IPS-18c (cell line): ENCODE results near the gene USH2A.

Experiments
- H3K4me3 ChIP-seq: 2 replicates; pipeline ENCODE4 v1.7.0; 2013; ENCODE audit warnings: low read depth, mild to moderate bottlenecking, low read length, moderate library complexity; ENCODE audit not compliant: insufficient read depth
- H3K9me3 ChIP-seq: one replicate; pipeline ENCODE4 v1.6.1; 2013; ENCODE audit warnings: mild to moderate bottlenecking, low read length, moderate library complexity; ENCODE audit not compliant: control insufficient read depth, insufficient read depth

The USH2A gene

DNA sequence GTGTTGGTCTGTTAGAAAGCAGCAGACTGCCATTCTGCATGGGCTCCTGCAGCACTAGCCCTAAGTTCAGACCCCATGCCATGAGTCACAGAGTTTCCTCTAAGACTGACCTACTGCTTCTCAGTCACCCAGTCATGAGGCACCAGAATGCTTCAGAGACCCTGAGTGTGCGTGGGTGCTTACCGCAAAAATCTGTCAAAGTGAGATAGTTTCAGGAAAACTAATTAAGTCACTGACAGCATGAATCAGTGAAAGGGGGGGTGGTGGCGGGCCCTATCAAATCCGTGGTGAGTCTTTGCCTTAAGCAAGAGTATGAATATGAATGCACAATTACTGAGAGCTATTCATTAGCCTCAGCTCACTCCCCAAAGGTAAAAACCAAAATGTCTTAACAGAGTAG, 758.0 kb downstream of the USH2A start:
- H3K9me3 ChIP-seq: no peaks in the 10 kb centered on the region
- H3K4me3 ChIP-seq: no peak overlapping the region

DNA sequence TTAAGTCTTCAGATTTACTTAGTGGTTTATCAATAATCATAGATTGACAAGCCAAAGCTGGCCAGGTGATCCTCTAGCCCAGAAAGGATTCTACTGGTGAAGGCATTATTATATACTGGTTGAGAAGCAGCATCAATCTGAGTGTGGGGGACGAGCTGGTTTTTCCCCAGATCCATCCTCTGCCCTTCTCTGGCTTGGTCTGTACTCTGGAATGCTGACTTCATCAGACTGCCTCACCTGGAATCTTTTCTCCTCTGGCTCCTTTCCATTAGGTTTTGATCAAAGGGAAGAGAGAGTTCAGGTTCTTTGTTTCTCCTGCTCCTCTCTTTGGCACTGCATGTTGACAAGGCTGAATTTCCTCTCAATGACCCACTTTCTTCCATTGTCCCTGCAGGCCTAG, 762.2 kb downstream of the USH2A start:
- Histone ChIP-seq H3K4me3 (no peak overlapping the region), H3K9me3 (no peaks in the 10 kb centered on the region)

DNA sequence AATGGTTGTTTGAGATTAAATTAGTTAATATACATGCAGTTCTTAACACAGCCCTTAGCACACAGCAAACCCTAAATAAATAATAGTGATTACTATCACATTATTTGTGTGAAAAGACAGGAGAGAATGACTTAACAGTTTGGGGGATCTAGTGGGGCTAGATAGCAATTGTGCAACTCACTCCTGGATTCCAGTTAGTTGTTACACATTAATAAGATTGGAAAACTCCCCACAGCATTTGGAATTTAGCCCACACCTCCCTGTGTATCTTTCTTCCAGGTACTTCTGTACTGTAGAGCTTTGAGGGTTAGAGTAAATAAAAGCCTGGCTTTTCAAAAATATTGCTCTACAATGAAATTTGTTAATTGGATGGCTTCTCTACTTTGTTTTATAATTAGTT, 763.0 kb downstream of the USH2A start:
- H3K9me3 ChIP-seq: no peaks in the 10 kb centered on the region
- H3K4me3 ChIP-seq: no peak overlapping the region

DNA sequence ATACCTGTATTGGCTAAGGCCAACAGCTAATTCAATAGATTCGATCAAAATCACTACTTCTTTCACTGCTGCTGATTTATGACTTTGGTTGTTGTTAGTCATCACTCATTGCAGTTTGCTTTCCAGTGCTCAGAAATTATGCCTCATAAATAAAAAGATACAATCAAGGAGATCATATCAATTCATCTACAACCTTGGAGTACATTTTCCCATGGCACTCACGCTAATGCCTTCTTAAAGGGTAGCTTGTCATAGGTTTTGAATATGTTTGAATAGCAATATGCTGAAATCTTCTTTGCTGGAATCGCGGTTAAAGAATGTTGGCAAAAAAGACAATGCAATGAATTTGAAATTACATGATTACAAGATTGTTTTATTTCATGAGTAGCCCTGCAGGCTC, 766.2 kb downstream of the USH2A start:
- H3K9me3 ChIP-seq: no peaks in the 10 kb centered on the region
- H3K4me3 ChIP-seq: no peak overlapping the region

DNA sequence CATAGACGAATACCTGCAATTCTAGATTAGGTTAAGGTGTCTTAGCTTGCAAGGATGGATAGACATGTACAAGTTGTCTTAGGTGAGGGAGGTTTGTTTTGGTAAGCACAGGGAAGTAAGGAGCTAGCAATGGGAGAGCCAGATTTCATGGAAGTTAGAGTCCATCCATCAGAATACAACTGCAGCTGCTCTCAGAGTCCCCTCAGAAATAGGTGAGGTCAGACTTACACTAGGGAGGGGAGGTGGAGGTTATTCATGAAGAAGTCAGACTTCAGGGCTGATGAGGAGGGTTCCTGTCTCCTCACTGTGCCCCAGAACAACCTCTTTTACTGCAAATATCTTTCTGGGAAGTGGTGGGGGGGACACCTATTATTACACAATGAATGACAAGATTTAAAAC, 770.9 kb downstream of the USH2A start:
- no peak overlapping the region for H3K4me3 ChIP-seq
- no peaks in the 10 kb centered on the region for H3K9me3 ChIP-seq

DNA sequence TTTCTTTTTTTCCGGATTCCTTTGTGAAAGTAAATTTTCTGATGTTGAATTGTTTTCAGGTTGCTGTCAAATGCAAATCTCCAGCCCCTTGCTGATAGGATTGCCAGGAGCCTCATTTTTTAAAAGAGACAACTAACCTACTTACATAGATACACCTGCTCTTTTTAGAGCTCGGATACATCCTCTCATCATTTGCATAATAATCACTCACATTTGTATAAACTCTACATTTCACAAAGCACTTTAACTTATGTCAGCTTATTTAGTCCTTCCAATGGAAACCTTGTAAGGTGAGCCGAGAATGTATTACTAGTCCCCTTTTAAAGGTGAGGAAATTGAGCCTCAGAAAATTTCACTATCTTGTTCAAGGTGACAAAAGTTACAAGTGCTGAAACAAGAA, 771.4 kb downstream of the USH2A start:
- Histone ChIP-seq H3K4me3 (no peak overlapping the region), H3K9me3 (no peaks in the 10 kb centered on the region)

DNA sequence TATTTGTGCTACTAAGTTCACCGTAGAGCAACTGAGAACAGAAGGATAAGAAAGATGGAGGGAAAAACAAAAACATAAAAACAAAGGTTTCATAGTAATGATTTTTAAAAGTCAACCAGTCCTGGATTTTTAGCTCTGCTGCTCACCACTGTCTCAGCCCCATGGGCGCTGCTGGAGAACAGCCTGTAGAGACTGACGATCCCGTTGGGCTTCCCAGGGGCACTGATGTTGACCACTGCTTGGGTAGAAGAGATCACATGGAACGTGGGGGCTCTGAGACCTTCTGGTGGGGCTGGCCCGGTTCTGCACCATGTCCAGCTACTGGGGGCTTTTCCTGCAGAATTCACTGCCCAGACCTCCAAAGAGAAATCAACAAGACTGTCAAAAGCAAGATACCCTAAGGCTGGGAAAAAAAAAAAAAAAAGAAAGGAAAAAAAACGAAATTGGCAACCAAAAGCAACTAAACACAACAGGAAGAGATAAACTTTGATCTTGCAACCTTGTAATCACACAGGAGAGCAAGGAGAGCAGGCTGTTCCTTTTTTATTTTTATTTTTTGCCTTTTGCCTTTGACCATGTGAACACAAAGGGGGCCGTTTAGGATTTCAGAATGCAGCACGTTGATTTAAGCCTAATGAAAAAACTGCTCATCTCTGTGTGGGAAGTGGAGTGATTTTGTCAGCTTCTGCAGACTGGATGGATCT, 772.6 kb downstream of the USH2A start:
- Histone ChIP-seq H3K9me3 (no peaks in the 10 kb centered on the region), H3K4me3 (no peak overlapping the region)

DNA sequence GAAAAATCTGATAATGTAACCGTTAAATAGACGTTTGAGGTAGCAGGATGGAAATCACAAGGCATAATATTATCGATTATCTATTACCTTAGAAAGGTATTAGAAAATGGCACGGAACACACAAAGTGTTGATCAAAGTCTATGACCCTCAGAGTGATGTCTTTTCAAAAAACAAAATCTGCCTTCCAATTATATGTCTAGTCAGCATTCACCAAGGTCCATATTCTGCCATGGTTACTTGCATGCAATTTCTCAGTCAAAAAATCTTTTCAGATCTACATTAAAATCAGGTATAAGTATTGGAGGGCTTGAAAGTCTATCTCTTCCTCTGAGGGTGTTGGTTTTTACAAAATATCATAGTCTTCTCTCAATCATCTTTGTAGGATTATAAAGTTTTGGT, 774.3 kb downstream of the USH2A start:
- no peak overlapping the region for H3K4me3 ChIP-seq
- H3K9me3 ChIP-seq: no peaks in the 10 kb centered on the region

DNA sequence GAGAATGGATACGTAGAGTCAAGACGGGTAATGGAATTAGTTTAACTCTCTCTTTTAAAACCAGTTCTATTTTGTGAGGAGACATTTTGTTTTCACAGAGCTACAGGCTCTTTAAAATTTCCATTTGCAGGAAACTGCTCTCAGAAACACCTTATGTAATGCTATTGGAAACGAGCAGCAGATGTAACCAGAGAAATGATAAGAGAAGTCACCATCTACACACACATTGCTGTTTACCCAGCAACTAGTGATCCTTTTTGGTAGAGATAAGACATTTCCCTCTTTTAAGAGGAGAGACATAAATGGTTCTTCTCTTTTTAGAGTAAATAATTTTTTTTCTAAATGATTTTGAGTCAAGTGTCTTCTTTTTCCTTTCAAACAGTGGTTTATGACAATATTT, 775.5 kb downstream of the USH2A start:
- no peak overlapping the region for H3K4me3 ChIP-seq

DNA sequence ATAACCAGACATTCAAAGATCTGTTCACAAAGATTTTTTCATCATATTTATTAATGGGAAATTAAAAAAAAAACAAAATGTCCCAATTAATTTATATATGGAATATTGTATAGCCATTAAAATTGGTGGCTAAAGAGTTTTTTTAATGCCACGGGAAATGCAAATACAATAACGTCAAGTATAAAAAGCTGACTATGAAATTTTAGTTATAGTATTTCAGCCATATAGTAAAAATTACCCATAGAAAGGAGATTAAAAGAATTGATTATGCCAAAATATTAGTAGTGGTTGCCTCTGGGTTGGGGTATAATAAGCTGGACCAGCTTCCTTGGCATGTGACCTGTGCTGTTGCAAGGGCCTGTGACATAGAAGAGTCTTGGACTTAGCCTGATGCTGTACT, 777.4 kb downstream of the USH2A start:
- Histone ChIP-seq H3K9me3 (no peaks in the 10 kb centered on the region), H3K4me3 (no peak overlapping the region)

More for the DNA sequence above, 775.5 kb downstream of the USH2A start:
- no peaks in the 10 kb centered on the region for H3K9me3 ChIP-seq

DNA sequence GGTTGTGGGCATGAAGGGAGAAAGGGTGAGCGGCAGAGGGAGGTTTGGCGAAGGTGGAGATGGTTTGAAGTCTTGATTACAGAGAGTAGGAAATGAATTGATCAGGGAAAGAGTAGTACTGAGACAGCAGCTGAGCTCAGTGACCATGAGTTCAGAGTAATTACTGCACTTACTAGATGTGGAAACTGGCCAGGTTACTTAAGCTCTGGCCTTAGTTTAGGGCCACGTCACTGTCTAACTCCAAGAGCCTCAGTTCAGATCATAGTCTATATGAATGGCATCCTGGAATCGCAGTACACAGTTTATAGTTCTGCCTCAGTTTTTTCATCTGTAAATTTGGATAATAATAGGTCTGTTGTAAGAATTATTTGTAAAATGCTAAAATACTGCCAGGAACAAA, 778.1 kb downstream of the USH2A start:
- no peak overlapping the region for H3K4me3 ChIP-seq
- H3K9me3 ChIP-seq: no peaks in the 10 kb centered on the region

DNA sequence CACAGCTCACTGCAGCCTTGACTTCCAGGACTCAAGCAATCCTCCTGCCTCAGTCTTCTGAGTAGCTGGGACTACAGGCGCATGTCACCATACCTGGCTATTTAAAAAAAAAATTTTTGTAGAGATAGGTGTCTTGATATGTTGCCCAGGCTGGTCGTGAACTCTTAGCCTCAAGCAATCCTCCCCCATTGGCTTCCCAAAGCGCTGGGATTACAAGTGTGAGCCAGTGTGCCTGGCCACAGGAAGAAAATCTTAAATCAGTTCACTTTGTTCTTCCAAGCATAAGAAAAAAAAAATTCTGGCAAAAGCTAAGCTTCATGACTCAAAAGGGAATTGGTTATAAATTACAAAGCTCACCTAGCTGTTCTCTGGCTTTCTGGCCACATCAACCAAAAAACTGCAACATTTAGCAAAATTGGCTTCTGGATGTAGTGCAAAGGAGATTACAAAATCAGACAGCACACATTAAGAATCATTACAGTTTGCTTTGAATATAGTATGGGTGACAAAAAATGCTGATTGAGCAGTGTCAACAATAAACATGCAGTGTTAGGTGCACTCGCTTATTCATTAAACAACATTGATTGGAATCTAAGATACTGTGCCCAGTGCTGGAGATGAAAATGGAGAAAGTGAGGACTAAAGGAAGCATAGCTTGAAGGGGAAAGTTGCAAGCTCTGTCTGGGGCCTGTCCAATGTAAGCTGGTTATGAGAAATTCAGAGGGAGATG, 779.5 kb downstream of the USH2A start:
- Histone ChIP-seq H3K9me3 (no peaks in the 10 kb centered on the region), H3K4me3 (no peak overlapping the region)

DNA sequence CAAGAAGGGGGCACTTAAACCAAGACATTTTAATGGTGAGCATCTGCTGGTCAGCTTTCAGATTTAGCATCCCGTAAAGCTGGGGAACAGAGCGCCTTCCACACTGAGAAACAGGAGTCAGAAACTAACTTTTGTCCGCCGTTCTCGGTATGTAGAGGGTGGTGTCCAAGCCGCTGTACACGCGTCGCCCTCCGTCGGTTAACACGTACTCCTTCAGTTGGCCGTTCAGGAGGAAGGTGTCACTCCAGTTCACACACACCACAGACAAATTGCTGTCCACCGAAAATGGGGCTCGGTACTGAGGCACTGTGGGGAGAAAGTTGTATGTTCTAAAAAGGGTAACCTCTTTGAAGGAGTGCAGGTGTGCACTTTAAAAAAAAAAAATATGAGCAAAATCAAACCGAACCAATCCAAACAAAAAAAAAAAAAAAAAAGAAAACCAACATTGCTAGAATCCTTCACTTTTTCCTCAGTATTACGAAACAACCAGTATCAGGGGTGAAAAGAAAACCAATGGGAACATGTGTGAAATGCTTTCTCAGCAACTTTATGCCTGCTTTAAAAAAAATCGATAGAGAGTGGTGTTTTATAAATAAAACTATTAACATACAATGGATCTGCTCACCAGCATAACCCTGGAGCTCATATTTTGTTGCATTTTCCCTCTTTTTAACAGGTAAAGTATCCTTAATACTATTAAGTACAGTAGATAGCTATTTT, 782.7 kb downstream of the USH2A start:
- Histone ChIP-seq H3K4me3 (no peak overlapping the region), H3K9me3 (no peaks in the 10 kb centered on the region)

DNA sequence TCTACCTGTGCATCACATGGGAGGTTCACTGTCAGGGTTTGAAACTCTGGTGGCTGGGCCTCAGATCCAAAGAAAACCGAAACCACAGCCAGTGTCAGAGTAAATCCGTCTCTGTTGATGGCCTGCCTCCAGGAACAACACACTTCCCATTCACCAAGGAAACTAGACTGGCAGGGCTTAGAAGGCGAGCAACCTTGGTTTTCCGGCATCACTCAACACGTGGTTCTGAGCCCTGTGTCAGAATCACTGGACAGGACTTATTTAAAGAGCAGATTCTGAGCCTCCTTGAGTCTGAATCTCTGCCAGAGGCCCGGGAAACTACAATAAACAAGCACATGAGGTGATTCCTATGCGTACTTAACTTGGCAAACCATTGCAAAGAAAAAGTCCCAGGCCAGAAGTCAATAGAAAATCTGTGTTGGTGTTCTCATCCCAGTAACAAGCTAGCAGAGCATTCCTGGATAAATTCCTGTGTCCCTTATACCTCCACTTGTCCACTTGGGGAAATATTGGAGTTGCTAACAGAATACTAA, 786.1 kb downstream of the USH2A start:
- Histone ChIP-seq H3K4me3 (no peak overlapping the region), H3K9me3 (no peaks in the 10 kb centered on the region)

DNA sequence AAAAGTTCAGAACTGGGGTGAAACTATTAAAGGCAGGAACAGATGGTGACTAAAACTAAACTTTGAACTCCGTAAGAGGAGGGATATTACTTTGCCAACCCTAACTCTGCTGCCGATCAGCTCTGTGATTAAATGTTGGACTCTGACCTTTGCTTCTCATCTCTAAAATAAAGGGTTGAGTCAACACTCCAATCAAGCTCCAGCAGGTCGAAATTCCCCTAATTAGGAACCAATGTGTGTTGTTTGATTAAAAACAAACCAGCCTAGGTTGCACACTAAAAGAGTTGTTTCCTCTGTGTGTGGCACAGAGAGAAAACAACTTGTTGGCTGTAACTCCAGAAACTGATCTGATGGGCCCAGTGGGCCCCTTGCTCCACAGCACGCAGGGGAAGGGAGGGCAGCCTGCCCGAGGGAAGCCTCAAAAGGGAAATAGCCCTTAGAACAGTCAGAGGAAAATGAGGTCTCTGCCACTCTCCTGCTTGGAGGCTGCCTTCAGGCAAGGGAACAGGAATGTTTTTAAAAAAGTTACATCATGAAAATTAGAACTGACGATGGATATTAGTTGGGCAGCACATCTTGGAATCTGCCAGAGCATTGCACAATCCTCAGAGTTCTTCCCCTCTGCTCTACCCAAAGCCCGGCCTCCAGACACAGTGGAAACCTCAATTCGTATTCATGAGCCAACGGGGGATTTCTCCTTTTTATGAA, 786.8 kb downstream of the USH2A start:
- H3K9me3 ChIP-seq: no peaks in the 10 kb centered on the region
- H3K4me3 ChIP-seq: no peak overlapping the region

DNA sequence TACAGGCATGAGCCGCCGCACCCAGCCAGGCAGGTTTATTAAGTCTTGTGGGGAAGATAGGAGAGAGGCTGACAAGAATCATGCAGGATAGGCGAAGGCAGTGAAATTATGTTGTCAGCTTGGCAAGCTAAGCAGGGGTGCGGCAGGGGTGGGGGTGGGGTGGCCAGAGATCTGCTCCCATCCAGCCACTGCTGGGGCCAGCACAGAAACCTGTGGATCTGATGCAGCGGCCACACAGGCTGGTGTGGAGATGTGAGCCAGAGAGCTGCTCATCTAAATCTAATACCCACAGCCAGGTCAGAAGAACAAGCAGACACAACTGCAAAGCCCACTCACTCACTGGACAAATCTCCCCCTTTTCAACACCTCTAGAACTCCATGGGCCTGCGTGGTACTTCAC, 787.4 kb downstream of the USH2A start:
- Histone ChIP-seq H3K9me3 (no peaks in the 10 kb centered on the region), H3K4me3 (no peak overlapping the region)

DNA sequence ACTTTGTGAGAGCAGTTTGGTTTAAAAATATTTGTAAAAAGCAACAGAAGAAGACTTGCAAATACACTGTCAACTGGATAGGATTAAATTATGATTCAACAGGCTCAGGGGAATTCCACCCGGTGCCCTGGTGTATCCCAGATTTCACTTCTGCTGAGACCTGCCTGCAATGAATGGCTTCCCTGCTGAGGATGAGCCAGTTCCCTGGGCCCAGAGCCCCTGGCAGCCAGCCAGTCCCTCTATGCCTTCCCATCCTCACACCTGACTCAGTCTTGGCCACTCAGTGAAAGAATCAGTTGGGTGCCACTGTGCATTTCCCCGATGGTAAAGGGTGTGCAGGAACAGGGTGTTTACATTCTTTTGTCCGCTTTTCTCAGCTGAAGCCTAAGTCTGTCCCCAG, 791.8 kb downstream of the USH2A start:
- H3K9me3 ChIP-seq: no peaks in the 10 kb centered on the region
- no peak overlapping the region for H3K4me3 ChIP-seq
